HG03558 (cell line): ENCODE data around the gene ABHD5.

Source experiments
- ATAC-seq: cut with Tn5 transposase; IDR thresholded peaks from one replicate; pipeline ENCODE4 v1.9.1; 2021; ENCODE audit warnings: moderate number of reproducible peaks; ENCODE audit not compliant: unreplicated experiment; ENCODE audit errors: extremely low read depth

The ABHD5 gene

DNA sequence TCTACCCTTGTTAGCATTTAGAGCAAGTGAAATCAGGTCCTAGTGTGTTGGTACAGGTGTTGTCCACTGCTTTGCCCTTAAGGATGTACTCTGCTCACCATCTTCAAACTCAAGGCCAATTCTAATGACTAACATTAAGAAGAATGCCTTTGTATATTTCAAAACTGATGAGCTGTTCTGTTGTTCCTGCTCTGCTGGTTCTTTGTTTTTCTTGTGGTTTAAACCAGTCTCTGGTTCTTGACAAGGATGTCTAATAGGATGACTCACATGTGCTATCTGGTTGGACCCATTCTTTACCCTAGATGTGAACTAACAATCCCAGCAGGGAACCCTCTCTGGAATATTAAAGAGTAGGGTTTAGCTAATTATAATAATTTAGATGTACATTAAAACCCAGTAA, 17.3 kb downstream of the ABHD5 start:
- no peak for ATAC-seq

DNA sequence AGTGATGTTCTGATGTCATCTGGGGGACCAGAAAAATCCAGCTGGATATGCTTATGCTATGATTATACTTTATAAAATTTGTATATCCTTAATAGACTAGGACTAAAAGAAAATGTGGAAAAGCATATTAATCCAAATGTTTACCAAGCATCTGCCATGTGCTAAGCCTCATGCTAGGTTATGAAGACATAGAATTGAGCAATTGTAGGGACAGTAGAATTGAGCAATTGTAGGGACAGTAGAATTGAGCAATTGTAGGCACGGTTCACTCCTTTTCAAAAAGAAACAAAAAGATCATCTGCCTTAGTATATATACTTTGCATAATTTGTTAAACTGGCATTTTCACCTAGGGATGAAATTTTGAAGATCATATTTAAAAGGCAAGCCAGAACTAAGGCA, 18.3 kb downstream of the ABHD5 start:
- ATAC-seq: no peak

DNA sequence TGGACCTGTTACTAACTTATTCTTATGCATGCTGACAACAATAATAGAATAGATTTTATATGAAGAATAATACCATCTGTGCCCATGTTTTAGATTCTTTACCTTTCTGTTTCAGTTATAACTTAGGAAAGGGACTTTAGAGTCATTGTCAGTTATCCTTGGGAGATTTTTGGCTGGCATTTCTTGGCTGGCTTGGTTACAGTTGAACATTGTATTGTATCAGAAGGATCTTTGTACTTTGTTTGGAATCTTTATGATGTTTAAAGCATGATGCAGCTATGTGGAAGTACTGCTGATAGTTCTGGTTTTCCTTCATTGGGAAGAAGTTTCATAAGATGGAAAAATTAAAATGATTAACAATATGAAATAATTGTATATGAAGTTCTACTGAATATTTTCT, 19.9 kb downstream of the ABHD5 start:
- ATAC-seq: no peak

DNA sequence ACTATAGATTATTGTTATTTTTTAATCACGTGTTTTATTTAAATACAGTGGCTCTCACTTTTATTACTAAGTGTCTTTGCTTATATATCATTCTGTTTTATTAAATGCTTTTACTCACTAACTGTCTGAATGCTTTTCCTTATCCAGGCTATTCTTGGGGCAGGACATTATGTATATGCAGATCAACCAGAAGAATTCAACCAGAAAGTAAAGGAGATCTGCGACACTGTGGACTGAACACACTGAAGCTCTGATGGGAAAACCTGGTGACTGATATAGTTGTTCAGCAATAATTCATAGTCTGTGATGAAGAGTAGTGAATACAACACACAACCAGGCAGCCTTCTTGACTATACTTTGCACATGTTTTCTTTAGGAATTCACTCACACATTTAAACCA, 27.6 kb downstream of the ABHD5 start:
- ATAC-seq: no peak

DNA sequence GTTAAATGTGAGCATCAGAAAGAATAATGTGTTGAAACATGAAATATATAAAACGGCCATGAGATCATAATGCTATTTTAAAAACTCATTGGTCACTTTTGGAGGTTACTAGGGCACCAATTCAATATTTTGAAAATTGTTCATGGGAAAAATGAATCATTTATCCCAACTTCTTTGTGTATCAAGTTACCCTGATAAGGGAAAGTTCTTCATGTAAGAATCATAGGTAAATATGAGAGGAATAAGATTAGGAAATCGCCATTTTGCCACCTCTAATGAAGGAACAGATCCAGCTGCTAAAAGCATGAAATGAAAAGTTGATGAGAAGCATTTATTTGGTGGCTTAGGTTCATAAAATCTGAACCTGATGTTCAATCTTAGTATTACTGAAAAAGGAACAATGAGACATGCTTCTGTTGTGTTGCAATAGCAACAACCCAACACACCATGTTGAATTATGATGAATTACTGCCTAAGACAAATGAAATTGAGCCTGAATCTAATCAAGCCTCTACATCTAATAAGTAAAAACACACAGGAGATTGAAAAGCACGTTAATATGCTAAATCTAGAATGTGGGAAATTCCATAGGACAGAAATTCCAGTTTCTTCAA, 32.5 kb downstream of the ABHD5 start:
- ATAC-seq: no peak

DNA sequence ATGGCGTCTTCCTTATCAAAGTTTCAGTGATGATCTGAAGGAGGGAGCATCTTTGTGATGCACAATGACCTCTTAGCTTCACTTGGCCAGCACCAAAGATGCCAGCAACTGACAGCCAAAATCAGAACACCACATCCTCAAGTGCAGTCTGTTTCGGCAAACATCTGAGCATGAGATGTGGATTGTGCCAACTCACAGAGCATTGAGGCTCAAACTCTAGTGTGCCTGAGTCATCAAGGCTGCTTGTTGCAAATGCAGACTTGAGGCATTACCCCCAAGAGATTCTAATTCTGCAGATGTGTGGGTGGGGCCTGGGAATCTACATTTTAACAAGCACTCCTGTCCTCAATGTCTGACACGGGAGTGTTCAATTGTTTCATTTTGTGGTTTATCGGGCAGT, 35.8 kb downstream of the ABHD5 start:
- no peak for ATAC-seq

DNA sequence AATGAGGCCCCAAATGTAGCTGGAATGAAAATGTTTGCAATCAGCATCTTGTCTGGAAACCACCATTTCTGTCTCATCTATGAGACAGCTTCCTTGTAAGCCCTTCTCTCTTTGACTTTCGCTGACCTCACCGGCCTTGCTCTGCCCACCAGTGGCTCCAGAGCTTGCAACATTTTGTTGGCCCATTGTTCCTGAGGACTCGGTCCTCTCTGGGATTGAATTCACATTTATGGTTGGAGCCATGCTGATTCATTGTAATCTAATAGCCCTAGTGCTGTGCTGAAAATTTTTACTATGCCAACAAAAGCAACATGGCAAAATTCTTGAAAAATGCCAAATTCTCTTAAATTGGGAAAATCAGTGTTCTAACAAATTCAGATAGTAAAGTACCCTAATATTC, 37.2 kb downstream of the ABHD5 start:
- no peak for ATAC-seq

DNA sequence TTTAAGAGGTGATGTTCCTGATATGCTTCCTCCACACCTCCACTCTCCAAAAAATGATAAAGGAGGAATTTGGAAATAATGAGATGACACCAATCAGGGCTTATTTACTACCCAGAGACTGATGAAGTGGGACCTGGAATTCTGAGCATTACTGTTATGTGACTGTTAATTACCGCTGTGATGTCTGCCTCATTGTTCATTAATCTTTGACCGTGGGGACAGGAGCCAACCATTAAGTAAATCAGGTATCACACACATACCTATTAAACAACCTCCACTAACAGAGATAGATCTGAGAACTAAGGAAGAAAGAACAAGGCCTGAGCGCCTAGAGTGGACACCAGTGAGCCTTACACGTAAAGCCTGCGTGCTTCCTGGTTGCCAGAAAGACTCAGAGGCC, 37.7 kb downstream of the ABHD5 start:
- no peak for ATAC-seq

DNA sequence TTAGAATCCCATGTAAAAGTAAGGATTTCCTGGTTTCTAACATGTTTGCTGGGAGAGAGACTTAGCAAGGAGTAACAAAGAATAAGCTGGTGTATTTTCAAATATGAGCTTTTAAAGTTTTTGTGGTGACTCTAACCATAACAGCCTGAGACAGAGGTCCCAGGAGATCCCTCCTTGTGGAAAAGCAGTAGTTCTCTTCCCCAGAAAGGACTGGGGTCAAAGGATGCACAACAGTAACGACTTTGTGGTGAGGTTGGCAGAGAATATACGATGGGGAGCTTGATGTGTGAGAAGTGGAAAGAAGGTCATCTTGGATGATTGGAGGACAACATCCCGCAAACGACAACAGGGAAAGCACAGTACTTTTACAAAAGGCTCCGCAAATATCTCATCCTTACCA, 38.2 kb downstream of the ABHD5 start:
- no peak for ATAC-seq

DNA sequence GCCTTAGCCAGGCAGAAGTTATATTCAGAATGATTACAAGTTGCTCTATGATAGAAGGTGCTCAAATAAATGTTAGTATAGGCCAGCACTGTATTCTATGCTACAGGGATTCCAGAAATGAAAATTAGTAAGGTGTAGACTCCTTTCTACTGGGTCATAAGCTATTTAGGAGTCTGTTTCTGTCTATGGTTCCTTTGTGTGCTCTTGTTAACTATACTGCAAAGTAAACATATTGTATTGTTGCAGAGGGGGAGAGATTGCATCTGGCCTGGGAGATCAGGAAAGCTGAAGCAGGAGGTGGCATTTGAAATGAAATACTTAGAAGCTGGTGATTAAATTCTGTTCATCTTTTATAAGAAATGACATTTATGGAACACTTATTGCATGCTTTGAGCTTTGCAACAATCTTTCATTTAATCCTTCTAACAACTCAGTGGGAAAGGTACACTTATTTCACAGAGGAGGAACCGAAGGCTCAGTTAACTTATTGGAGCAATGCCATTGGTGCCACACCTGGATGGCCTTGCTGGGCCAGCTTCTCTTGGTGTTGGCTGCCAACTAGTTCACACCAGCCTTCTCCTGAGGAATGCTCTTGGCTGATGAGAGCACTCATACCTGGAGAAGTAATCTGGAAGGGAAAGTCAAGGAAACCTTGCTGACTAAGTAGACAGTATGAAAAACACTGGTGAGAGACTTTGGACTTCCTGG, 39.1 kb downstream of the ABHD5 start:
- no peak for ATAC-seq

DNA sequence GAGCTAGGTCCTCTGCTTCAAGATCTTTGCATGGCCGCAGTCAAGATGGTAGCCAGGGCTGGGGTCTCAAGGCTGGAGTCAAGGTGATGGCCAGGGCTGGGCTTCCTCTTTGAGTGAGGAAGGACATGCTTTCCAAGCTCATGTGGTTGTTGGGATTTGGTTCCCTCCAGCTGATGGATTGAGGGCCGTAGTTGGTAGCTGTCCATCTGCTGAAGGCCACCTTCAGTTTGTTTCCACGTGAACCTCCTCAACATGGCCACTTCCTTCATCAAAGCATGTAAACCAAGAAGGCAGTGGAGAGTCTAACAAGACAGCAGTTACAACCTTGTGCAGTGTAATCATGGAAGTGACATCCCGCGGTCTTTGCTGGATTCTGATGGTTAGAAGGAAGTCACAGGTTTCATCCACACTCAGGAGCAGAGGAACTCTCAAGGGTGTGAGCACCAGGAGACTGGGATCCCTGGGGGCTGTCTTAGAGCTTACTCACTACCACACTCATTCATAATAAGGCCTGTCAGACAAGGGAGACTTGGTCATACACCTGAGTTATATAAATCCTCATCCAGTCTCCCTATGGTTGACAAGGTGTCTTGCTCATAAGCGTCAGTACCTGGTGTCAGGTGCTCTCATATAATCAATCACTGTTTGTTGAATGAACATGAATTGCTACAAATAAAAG, 42.1 kb downstream of the ABHD5 start:
- no peak for ATAC-seq

DNA sequence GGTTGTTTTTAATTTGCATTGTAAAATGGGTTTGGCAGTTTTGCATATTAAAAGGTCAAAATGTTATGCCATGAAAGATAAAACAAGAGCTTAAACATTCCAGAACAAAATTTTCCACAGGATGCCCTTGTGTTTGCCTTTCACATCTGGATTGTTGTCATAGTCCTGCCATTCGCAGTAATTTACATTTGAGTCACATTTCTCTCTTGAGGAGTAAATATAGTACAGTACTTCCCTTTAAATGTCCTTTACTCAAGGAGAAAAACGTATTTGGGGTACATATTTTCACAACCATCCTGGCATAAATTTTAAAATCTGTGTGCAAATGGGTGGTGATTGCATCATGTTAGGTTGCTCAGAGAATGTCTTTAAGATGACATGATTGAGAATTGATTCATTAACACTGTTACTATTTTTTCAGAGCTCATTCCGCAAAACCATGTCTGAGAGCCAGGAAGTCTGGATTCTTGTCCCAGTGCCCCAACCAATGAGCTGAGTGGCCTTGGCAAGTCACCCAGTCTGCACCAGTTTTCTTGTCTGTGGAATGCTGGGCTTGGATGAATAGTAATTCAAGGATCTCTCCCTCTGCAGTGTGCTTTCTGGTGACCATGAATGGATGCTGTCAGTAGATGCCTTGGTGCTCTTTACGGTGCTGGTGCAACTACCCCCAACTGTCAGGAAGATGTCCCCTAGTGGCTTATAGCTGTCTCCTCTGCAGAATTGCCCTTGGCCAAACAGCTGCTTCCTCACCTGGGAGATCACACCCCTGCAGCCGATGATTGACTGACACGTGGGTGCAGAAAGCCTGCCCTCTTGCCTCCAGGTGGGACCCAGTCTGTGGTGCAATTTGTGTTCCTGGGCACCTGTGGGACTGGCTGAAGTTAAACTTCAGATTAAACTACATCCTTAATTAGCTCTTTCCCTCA, 43.0 kb downstream of the ABHD5 start:
- no peak for ATAC-seq

DNA sequence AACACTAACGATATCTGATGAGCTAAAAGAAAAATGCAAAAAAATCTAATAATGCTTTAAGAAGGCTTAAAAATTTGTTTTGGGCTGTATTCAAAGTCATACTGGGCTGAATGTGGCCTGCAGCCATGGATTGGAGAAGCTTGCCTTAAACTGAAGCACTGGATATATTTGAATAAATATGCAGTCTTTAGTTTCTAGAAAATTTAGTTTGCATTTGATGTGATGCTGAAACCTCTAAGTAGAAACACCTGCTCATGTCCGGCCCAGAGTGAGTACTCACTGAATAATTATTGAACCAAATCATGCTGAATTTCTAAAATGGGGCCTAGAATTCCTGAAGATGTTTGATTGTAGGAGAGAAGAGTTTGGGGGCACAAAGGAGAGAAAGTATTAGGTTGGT, 43.9 kb downstream of the ABHD5 start:
- ATAC-seq: no peak

DNA sequence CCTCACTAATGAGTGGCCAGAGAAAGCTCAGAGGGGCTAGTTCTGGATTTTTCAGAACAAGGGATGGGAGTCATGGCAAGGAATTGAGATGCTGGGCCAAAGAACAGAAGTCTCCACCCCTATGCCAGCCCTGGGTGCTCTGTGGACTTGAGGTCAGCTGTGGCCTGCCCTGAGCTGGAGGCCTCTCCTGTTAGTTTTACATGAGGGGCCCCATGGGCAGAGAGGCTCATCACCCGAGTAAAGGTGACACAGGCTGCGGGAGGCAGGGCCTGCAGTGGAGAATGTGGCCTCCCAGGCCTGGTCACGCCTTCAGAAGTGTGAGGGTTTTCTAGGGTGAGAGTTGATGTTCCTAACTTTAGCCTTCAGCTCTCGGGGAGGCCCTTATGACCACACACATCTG, 44.9 kb downstream of the ABHD5 start:
- no peak for ATAC-seq

DNA sequence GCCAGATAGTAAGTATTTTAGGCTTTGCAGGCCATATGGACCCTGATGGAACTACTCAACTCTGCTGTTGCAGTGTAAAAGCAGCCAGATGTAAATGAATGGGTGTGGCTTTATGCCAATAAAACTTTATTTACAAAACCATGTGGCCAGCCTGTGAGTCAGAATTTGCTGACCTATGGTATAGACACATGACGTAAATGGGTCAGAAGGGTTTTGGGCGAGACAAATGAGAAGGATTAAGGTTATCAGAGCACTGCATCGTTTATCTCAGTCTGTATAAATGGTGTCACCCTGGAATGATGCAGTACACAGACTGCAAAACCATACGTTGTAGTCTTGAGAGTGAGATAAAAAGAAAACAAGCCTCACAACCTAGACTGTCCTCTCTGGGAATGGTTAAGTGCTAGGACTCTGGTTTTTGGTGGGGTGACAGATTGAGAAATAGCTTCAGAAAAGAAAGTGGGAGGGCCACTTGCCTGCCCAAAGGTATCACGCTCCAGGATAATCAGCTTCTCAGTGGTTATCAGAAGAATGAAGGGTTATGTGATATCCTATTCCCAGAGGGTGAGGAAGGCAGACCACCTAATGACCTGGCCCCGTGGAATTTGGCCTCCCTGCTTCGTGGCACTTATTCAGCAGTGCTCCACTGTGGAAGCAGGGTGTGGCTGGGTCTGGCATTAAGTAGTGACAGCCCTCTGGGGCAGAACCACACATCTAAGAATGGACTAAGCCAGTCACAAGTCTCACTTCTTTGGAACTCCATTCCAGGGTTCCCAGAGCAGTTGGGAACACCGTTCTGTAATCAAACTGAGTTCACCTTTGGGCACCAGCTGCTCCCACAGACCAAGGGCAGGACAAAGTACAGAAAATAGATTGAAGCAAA, 46.1 kb downstream of the ABHD5 start:
- ATAC-seq: no peak

DNA sequence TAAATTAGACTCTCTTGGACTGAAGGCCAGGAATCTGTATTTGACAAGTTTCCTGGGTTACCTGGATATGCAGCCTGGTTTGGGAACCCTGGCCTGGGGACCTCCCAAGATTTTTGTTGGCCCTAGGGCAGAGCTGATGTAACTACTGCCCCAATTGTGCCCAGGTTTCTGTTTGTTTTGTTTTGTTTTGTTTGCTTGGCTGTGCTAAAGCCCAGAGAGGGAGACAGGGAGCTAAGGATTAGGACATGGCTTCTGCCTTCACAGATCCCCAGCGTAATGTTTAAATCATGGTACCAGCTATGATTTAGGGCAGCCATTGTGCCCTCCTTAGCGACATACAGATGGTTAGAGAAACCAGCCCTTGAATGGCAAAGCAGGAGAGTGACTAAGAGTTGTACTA, 47.6 kb downstream of the ABHD5 start:
- ATAC-seq: no peak

DNA sequence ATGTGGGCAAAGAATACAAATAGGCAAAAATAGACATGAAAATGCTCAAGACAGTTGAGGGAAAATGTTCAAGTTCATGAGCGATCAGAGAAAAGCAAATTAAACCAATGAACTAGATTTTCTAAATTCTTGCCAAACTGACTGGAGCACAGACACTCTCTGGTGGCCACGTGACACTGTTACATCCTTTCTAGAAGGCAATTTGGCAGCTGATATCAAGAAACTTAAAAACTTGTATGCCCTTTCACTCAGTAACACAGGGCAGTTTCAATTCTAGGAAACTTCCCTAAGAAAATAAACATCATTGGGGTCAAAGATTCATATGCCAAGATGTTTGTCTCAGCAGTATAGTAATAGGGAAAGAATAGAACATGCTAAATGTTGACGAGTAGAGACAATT, 52.2 kb downstream of the ABHD5 start:
- ATAC-seq: no peak

DNA sequence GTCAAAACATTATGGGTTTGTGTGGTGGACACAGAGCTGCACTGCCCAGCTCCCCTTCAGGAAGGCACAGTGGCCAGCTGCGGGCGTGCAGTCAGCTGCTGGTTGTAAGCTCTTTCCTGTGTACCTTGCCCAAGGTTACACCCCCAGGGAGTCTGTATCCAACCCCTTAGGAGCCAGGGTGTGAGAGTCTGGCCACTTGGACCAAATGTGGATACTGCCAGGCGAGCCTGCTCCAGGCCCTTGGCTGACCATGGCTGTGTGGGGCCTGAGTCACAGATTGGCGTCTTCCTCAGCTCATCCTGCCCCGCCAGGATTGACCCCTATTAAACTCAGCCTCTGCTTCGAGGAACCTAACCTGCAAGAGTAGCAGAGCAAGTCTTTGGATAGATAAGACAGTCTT, 56.9 kb downstream of the ABHD5 start:
- no peak for ATAC-seq

DNA sequence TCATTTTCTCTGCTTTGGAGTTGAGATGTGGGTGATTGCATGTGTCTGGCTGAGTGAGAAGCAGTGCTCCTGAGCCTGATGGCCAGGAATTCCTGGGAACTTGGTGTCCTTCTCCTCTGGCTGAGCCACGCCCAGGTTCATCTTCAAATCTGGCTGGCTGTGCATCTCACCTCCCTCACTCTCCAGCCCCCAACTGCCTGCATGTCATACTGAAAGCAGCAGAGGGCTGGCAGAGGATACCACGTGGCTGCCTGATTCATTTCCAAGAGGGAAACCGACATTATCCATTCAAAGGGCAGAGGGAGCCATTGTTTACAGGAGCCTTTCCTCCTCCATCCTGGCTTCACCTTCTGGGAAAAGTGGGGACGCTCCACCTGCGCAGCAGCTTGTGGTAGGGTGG, 57.4 kb downstream of the ABHD5 start:
- no peak for ATAC-seq

DNA sequence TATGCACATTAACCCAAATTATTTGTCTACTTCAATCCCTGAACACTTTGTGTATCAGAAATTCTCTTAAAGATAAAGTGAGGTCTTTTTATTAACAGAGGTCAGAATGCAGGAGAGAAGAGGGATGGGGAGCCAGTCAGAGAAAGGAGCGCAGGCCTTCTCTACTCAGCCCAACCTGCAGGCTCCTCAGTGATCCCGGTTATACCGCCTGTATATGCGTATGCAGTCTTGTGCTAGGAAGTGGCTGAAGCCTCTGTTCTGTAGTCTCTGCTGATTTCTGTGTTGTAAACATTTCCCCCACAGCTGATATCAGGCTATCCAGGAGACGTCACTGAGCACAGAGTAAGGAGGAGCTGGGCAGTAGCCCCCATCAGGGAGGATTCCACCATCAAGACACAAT, 57.9 kb downstream of the ABHD5 start:
- ATAC-seq: no peak
